Lung (tissue), 12 donors: ENCODE data around the gene PIN1. TPM values are rescaled to one million over a fixed set of nuclear protein-coding genes. Genes with fewer than 3 reads are reported as not detected.

ENCODE experiments used
- ATAC-seq: fragments of 200-7000 bp; cut with Tn5 transposase; one replicate; pipeline ENCODE4 v1.9.1; 2020; ENCODE audit warnings: moderate number of reproducible peaks; ENCODE audit not compliant: insufficient read depth, low FRiP score
- DNase-seq, 3 donors: peaks; one replicate each; pipeline ENCODE4 v3.0.0-alpha.2; 2013 to 2017
- H3K27ac ChIP-seq, 2 donors: one replicate each; pipeline ENCODE4 v1.5.1; 2013; ENCODE audit warnings: mild to moderate bottlenecking in 2 of 2, moderate library complexity in 2 of 2, control low read depth in 1 of 2, inconsistent platforms in 1 of 2, low read depth in 1 of 2, low read length in 1 of 2
- H3K27me3 ChIP-seq, 3 donors: one replicate each; pipeline ENCODE4 v1.5.1; 2013; ENCODE audit warnings: low read length in 2 of 3; ENCODE audit not compliant: control insufficient read depth in 3 of 3, insufficient read depth in 3 of 3
- H3K36me3 ChIP-seq, 4 donors: one replicate each; pipeline ENCODE4 v1.5.1; 2013; ENCODE audit warnings: low read length in 4 of 4, mild to moderate bottlenecking in 1 of 4, moderate library complexity in 1 of 4; ENCODE audit not compliant: control insufficient read depth in 4 of 4, insufficient read depth in 4 of 4
- H3K4me1 ChIP-seq, 5 donors: one replicate each; pipeline ENCODE4 v1.5.1; 2013; ENCODE audit warnings: low read length in 5 of 5, mild to moderate bottlenecking in 2 of 5, moderate library complexity in 1 of 5; ENCODE audit not compliant: control insufficient read depth in 5 of 5, insufficient read depth in 5 of 5
- H3K4me3 ChIP-seq: one replicate; pipeline ENCODE4 v1.5.1; 2013; ENCODE audit warnings: mild to moderate bottlenecking, control low read depth, moderate library complexity
- H3K9ac ChIP-seq, 2 donors: one replicate each; pipeline ENCODE4 v1.5.1; 2013; ENCODE audit warnings: low read length in 2 of 2, control low read depth in 1 of 2; ENCODE audit not compliant: insufficient read depth in 1 of 2
- H3K9me3 ChIP-seq, 4 donors: one replicate each; pipeline ENCODE4 v1.5.1; 2013; ENCODE audit warnings: low read length in 3 of 4, mild to moderate bottlenecking in 1 of 4, moderate library complexity in 1 of 4; ENCODE audit not compliant: control insufficient read depth in 4 of 4, insufficient read depth in 3 of 4
- CTCF ChIP-seq: IDR thresholded peaks from 2 replicates; pipeline ENCODE4 v1.5.1; 2012; ENCODE audit warnings: mild to moderate bottlenecking; ENCODE audit errors: control extremely low read depth, extremely low read depth
- WGBS, 2 donors: extraction: QIAGEN DNeasy Blood & Tissue Kit; methylation state at CpG; one replicate each; pipeline ENCODE4 v1.1.7; 2013; 5-methylcytosine and 5-hydroxymethylcytosine counted together
- polyA plus RNA-seq, 2 donors: library from polyadenylated mRNA; stranded (reverse); fragments of 200-250 nt; gene quantifications; one replicate each; pipeline ENCODE4 v1.2.1, GENCODE V29; 2013
- total RNA-seq, 2 donors: library from RNA; depleted of rRNA in 1 of 2; stranded (reverse); fragments of >200 nt in 1 of 2; gene quantifications; one replicate each; pipeline ENCODE4 v1.2.1, GENCODE V29; 2014 to 2021
- donor health status: control.
- donor health status: control.
- donor health status: Bipolar disorder and iron deficiency.
- donor health status: healthy.
- donor health status: DM: yes; HTN: yes; CAD: no.

PIN1 gene
- total and polyA plus RNA-seq, 4 donors: 69.8 to 108 (median 79.3) TPM

- Histone ChIP-seq H3K36me3 (peaks cover 0 to 6% (median 0%) of the 10 kb centered on the region in 4 donors), H3K4me1 (peaks cover 0 to 2% (median 0%) of the 10 kb centered on the region in 5 donors), H3K9ac (no peak overlapping the region), H3K27ac (no peak overlapping the region), H3K4me3 (no peak overlapping the region), H3K9me3 (no peaks in the 10 kb centered on the region), H3K27me3 (no peaks in the 10 kb centered on the region)
- ATAC-seq (no peak), DNase-seq (no peak)
- WGBS, 2 donors: 96 to 99% methylated on average over 13 of the region's 13 CpGs
- no peak for TF ChIP-seq CTCF
Observed at GRCh38 chr19:9857076-9857721, 22.1 kb downstream of the PIN1 start.

- TF ChIP-seq CTCF: no peak
- no peak overlapping the region for H3K27ac ChIP-seq
- WGBS, 2 donors: 62 to 67% methylated on average over 10 of the region's 10 CpGs
- H3K4me1 ChIP-seq: peaks cover 0 to 2% (median 0%) of the 10 kb centered on the region in 5 donors
- H3K27me3 ChIP-seq: no peaks in the 10 kb centered on the region
- no peak overlapping the region for H3K4me3 ChIP-seq
- ATAC-seq (no peak), DNase-seq (no peak)
- no peaks in the 10 kb centered on the region for H3K9me3 ChIP-seq
- H3K36me3 ChIP-seq: peaks cover 0 to 6% (median 0%) of the 10 kb centered on the region in 4 donors
- no peak overlapping the region for H3K9ac ChIP-seq
Observed at GRCh38 chr19:9857920-9858746, 23.0 kb downstream of the PIN1 start.

GRCh38 chr19:9858766-9859165, 23.6 kb downstream of the PIN1 start:
- ATAC-seq (no peak), DNase-seq (no peak)
- H3K4me1 ChIP-seq: peaks cover 0 to 2% (median 0%) of the 10 kb centered on the region in 5 donors
- H3K27ac ChIP-seq: no peak overlapping the region
- H3K27me3 ChIP-seq: no peaks in the 10 kb centered on the region
- no peaks in the 10 kb centered on the region for H3K9me3 ChIP-seq
- H3K4me3 ChIP-seq: no peak overlapping the region
- no peak overlapping the region for H3K9ac ChIP-seq
- peaks cover 0 to 6% (median 0%) of the 10 kb centered on the region in 4 donors for H3K36me3 ChIP-seq
- no peak for TF ChIP-seq CTCF
